ENCODE results near the gene SENP8.

GRCh38 chr15:72167445-72167844 is 49.2 kb downstream of the SENP8 start:
- TF ChIP-seq CTCF (IDR thresholded peaks at IDR 0.05 in 8 of 11, conservative IDR thresholded peaks at IDR 0.05 in 3 of 11) (no peak), POLR2A (IDR thresholded peaks at IDR 0.05) (no peak), POLR2AphosphoS5 (IDR thresholded peaks at IDR 0.05) (no peak)
